ENCODE data around the gene HECW1.
"Not testable (repeated sequence)": the region's sequence is repeated elsewhere in the genome, so short reads cannot be mapped to it uniquely, and the experiment has no call there.

HECW1 gene

DNA sequence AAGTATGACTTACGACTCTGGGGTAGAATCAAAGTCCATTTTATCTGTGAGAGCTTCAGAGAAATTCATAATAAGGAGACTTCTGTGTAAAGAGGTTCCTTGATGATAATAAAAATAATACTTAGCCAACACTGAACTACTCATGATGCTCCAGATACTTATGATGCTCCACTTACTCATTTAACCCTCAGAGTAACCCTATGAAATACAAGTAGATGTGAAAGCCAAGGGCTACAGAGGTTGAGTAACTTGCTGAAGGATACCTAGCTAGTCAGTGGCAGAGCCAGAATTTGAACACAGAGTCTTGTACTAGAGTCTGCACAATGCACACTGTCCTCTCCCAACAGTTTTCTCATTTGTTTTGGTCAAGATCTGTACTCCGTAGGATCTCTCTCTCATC is 89.5 kb downstream of the HECW1 start:
- no peak for DNase-seq (ENCODE audit: low read depth in 2 of 2, low spot score in 1 of 2)

DNA sequence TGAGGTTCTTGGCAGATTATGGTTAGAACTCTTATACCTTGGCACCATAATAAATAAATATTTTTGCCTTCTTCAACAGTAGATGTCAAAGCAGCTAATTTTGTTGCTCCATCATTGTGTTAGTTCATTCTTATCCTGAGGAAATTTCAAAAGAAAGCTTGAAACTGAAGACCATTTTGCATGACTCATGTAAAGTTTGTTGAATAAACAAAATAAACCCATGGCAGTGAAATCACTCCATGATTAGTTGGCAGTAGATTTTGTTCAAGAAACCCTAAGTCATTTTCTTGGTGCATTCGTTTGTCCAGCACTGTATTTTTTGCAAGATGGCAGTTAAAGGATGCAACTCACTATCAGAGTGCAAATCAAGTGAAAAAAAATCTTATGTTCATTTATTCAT is 91.6 kb downstream of the HECW1 start:
- no peak for DNase-seq (ENCODE audit: low read depth in 2 of 2, low spot score in 1 of 2)

DNA sequence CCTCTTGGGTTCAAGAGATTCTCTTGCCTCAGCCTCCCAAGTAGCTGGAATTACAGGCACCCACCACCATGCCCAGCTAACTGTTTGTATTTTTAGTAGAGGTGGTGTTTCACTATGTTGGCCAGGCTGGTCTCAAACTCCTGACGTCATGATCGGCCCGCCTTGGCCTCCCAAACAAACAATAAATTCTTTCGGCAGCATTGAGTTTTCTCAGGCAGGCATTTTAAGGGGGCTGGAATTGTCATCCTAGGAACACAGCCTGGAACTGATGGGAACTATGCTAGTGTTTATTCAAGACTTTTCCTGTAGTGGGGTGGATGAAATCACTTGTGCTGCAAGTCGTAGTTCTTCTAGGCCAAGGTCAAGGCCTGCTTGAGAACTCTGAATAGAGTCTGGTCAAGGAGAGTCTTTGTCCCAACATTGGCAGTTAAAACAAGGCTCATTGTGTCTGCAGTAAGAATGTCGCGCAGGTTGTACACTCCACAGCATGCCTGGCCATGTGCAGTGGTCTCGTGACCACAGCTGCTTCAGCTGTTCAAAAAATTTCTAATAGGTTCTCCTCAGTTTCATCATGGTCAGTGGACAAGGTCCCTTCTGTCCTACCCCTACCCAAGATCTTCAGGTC is 92.8 kb downstream of the HECW1 start:
- no peak for DNase-seq (ENCODE audit: low read depth in 2 of 2, low spot score in 1 of 2)

DNA sequence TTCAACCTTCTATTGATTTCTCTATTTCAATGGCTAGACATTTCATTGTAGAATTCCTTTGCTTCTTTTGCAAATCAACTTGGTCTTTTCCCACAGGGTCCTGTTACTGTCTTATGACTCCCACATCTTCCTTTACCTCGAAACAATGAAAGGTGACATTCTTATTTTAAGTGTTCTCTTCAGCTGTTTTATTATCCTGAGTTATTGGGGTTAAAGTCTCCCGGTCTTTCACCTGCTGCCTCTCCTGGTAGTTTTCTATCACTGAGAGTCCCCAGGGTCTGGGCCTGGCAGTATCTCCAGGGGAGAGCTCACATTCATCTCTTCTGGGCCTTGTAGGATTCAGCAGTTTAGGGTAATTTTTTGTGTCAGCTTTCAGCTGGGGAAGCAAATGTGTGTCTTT is 95.8 kb downstream of the HECW1 start:
- no peak for DNase-seq (ENCODE audit: low read depth in 2 of 2, low spot score in 1 of 2)

DNA sequence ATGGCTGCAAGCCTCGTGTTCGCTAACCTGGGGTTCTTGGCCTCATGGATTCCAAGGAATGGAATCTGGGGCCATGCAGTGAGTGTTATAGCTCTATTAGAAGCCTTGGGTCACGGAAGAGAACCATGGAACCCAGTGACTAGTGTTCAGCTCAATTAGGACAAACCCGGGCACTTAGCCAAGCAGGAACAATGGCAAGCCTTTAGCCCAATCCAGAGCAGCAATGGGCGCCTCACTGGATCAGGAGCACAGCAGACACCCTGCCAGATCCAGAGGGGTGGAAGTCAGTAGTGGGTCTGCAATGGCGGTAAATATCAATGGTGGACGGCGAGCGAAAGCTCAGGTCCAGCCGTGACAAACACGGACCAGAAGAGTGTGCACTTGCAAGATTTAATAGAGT is 98.1 kb downstream of the HECW1 start:
- DNase-seq (ENCODE audit: low read depth in 2 of 2, low spot score in 1 of 2), result not testable (repeated sequence)

DNA sequence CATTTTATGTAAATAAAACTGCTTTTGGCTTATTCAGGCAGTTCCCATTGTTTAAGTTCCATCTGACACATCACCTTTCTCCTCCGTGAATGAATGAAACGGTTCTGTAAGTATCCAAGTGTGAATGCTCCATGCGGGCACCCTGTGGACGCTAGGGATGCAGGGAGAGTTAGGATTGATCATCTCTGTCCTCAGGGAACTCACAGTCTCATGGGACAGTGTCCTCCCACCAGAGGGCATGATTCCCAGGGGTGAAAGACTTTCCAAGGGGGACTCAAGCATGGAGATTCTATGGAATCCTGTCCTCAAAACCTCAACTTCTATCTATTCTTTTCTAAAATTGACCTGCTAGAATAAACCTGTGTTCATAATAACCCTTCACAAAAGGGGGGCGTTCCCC is 98.8 kb downstream of the HECW1 start:
- DNase-seq (ENCODE audit: low read depth in 2 of 2, low spot score in 1 of 2), result no peak

DNA sequence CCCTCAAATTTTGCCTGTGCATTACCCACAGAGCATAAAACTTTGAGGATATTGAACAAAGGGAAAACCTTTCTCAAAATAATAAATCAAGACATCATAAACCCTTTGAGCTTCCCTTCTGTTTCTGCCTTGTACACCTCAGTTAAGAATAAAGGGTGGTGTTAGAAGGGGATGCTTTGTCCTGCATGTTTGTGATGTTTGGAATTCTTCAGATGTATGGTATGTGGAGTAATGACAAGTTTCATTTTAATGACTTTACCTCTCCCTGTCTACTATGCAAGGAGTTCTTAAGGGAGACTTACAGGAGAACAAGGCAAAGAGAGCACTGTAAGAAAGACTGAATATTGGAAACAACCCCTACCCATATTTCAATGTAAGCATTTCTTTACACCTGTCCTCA is 99.2 kb downstream of the HECW1 start:
- DNase-seq (ENCODE audit: low read depth in 2 of 2, low spot score in 1 of 2), result no peak

DNA sequence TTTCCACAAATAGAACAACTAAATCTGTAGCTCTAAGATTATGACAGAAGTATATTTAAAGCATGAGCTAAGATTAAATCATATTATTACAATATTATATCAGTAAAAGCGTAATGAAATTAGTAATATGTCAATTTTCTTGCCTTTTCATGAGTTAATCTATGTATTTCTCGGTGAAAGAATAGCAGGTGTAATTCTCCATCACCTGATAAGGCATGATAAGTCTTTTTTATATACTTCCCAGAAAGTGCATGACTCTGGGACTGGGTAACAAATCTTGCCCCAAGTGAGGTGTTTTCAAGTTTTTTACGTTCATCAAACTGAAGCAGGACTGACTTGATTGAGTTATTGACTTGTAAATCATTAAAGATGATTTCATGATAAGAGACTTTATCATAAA is 100.5 kb downstream of the HECW1 start:
- DNase-seq (ENCODE audit: low read depth in 2 of 2, low spot score in 1 of 2), result no peak

DNA sequence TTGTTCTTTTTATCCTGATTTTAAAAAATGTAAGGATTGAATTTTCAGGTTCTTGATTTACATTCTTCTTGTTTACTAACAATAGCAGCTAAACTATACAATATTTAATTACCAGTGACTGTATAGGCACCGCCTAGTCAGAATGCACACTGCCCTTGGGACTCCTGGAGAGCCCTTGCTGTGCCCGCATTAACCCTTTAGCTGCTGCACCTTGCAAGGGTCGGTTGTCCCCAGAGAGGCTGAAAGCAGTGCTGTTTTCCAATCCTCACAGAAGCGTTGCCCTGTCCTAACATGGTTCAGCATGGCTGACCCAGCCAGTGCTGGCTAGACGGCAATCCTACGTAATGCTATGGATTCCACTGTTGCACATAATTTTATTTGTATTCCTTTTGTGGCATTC is 102.6 kb downstream of the HECW1 start:
- DNase-seq (ENCODE audit: low read depth in 2 of 2, low spot score in 1 of 2), result no peak

DNA sequence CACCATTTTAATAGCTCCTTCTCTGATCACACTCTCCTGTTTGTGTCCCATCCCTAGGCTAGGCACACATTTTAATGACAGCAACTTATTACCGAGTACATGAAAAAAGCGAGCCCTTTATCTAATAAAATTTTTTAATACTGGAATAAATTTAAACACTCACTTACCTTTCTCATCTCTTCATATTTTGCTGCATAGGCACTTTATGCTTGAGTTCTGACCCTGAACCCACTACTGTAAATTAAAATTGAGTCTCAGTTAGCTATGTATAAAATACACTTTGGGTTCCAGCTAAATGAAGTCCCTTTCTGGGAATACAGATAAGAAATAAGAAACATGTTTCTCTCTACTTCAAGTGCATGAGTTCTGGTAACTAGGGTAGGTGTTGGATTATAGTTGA is 104.6 kb downstream of the HECW1 start:
- no peak for DNase-seq (ENCODE audit: low read depth in 2 of 2, low spot score in 1 of 2)

DNA sequence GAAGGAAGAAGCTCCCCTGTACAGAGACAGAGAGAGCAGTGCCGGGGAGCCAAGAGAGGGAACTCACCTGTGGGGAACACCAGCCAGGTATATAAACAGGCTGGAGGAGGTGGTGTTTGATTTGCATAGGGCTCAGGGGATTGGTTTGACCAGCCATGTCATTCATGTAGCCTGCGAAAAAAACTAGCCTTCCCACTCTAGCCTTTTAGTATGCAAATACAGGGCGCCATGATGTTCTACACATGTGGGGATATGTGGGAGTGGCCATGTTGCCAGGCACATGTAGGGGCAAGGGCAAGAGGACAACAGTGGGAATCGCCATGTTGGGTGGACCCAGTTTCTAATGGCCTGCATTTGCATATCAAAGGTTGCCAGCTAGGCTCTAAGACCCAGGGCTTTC is 106.5 kb downstream of the HECW1 start:
- DNase-seq (ENCODE audit: low read depth in 2 of 2, low spot score in 1 of 2), result not testable (repeated sequence)

DNA sequence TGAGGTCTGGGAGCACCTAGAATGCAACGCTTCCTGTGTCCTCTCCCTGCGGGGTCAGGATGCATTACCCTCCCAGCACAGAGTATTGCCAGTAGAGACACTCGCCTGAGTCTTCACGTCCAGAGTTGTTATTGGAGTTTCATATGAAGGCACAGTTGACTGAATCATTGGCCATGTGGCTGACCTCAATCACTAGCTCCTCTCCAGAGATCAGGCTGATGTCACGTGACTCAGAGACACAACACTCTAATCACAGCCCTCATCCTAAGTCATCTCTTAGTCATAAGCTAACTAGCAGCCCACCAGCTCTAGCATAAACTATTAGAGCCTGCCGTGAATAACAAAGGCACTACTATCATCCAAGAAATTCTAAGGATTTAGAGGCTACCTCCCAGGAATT is 107.8 kb downstream of the HECW1 start:
- DNase-seq (ENCODE audit: low read depth in 2 of 2, low spot score in 1 of 2), result no peak

DNA sequence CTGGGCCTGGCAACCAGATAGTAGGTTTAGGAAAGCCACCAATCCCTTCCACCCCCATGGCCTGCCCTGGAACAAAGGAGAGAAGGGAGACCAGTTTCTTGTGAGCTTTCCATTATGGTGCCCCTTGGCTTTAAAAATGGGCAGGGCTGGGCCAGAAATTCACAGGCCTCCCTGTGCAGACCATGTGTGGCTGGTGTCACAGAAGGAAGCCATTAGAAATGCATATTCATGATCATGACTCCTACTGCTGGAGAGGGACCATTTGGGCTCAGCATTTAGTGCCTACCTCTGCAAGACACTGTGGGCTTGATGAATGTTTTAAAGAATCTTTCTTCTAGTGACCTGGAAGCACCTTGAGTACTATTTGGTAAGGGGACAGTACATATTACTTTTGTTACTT is 108.3 kb downstream of the HECW1 start:
- no peak for DNase-seq (ENCODE audit: low read depth in 2 of 2, low spot score in 1 of 2)

DNA sequence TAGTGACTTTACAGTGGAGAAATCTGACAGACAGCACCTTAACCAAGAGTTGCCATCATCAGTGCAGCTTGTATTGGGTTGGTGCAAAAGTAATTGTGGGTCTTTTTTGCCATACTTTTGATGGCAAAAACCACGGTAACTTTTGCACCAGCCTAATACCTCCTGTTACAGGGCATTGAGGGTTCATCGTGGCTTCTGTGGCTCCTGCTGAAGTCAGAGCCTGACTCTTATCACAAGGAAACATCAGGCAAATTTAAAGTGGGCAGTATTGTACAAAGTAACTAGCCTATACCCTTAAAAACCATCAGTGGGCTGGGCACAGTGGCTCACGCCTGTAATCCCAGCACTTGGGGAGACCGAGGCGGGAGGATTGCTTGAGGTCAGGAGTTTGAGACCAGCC is 117.4 kb downstream of the HECW1 start:
- no peak for DNase-seq (ENCODE audit: low read depth in 2 of 2, low spot score in 1 of 2)

DNA sequence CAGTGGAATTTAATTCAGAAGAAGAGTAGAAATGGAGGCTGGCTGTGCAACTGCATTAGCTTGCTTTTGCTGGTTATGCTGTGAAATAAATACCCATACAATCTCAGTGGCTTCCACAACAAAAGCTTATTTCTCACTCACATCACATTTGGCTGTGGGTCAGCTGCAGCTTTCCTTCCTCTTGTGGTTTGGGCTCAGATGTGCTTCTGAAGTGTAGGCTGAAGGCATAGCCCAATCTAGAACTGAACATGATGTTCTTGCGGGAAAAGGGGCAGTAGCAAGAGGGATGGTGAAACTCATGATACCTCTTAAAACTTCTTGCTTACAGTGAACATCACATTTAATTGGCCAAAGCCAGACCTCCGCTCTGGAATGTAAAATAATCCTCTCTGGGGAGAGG is 119.9 kb downstream of the HECW1 start:
- no peak for DNase-seq (ENCODE audit: low read depth in 2 of 2, low spot score in 1 of 2)

DNA sequence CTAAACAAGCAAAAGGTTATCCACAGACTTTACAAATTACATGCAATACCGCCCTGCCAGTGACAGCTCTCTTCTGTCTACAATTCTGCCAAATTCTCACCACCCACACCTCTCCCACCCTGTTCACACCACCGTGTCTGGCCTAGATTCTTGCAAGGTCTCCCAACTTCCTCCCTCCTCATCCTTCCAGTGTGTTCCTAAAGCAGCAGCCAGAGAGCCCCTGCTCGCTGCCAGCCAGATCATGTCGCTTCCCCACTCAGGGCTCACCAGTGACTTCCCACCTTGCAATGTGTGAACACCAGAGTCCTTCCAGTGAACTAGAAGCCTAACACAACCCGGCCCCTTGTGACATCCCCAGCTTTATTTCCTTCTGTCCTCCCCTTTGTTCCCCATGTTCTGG is 121.6 kb downstream of the HECW1 start:
- DNase-seq (ENCODE audit: low read depth in 2 of 2, low spot score in 1 of 2), result no peak

DNA sequence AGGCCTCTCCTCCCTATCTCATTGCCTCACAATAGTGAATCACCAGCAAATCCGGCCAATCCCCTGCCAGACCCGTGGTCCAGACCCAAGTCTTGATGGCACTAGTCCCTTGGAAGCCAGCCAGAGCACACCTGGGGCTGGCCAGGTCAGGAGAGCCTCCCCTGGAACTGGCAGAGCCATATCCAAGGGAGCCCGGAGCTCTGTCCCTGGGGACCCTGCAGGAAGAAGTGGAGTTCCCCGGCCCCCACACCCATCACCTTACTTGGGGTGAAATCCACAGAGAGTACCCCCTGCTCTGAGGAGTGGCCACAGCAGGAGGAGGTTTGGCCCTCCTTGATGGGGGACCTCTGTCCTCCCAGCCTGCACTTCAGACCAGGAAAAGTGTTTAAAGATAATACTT is 122.5 kb downstream of the HECW1 start:
- no peak for DNase-seq (ENCODE audit: low read depth in 2 of 2, low spot score in 1 of 2)

DNA sequence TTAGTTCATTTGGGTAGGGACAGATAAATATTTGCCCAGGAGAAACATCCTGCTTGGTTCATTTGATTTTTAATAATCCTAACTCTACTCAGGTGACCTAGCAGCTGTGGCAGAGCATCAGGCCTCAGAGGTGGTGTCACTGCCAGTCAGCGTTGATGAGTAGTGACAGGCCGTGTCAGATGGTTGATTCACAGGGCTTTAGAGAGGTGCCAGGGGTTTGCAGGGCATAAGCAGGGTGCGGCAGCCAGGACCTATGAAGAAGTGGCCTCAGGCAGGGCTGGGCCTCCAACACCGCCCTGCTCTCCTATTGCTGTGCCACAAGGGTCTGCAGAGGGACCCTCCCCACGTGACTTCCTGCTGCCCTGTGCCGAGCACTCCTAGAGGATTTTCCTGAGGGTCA is 128.1 kb downstream of the HECW1 start:
- DNase-seq (ENCODE audit: low read depth in 2 of 2, low spot score in 1 of 2), result no peak

DNA sequence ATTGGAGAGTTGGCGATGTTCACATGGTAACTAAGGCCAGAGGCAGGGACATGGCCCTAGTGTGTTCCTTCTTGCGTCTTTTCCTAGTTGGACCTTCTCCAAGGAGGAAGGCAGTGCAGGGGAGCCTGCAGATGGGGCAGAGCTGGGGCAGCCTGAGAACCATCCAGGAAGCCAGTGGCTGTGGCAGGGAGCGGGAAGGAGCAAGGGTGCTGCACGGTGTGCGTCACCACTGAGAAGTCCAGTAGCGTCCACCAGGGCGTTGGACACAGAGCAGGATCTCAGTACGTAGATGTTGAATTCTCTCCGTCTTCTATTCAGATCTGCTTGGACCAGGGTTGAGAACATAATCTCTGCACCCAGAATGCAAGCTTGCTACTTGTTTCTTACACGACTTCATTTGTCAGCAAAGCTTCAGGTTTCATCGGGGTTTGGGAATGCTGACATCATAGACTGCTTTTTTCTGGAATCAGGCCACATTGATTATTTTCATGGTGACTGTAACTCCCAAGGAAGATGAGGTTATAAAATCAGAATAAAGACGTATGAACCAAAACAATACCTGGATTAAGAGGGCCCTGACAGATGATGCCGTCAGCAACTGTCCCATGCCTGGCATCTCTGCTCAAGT is 130.3 kb downstream of the HECW1 start:
- no peak for DNase-seq (ENCODE audit: low read depth in 2 of 2, low spot score in 1 of 2)

DNA sequence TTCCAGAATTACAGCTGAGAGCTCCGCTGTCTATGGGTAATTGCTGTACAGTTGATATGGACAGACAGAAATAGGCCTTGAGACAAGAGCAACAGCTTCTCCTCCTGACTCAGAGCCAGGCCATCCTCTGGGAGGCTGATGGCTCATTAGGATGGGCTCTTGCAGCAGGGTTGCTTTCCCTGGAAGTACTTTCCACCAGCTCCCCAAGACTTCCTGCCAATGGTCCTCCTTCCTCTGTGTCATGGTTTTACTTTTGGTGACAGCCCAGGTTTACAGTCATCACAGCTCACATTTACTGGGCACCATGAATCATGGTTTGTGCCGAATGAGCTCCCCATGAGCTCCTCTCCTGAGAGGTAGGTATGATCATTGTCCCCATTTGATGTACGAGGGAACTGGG is 131.8 kb downstream of the HECW1 start:
- DNase-seq (ENCODE audit: low read depth in 2 of 2, low spot score in 1 of 2), result no peak

DNA sequence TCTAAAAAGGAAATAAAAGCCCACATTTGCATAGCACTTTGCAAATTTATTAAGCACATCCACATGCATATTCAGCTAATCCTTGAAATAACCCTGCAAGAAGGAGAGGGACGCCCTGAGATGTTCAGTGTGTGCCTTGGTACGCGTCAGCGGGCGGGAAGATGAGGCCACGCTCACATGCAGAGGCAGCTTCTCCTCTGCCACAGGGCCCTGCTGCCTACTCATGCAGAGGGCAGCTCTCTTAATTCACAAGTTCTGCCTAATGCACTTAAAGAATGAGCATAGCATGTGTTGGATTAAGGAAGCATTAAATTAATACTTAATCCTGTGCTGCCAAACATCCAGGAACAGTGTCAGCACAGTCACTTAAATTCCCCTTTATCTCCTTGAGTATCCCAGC is 132.3 kb downstream of the HECW1 start:
- no peak for DNase-seq (ENCODE audit: low read depth in 2 of 2, low spot score in 1 of 2)

DNA sequence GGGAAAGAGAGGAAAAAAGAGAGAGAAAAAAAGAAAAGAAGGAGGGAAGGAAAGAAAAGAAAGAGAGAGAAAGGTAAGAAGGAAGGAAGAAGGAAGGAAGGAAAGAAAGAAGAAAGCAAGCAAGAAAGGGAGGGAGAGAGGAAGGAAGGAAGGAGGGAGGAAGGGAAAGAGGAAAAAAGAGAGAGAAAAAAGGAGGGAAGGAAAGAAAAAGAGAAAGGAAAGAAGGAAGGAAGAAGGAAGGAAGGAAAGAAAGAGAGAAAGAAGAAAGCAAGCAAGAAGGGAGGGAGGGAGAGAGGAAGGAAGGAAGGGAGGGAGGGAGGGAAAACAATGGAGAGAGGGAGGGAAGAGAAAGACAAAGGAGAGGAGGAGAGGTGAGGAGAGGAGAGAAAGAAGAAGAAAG is 135.3 kb downstream of the HECW1 start:
- DNase-seq (ENCODE audit: low read depth in 2 of 2, low spot score in 1 of 2), result no peak

DNA sequence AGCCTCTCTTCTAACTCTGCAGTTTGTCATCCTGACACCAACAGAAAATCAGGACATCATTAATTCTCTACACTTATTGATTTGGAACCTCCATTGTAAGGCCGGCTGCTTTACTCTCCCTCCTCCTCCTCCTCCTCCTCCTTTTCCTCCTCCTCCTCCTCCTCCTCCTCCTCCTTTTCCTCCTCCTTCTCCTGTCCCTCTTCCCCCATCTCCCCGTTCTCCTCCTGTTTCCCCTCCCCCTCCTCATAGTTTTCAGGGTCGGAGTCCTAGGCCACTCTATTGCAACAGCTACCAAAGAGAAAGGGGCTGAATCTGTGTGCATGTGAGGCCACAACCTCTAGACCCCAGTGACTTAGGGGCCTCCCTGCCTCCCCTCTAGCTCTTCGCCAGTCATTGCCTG is 136.1 kb downstream of the HECW1 start:
- no peak for DNase-seq (ENCODE audit: low read depth in 2 of 2, low spot score in 1 of 2)

Data from stimulated activated CD8-positive, alpha-beta memory T cell treated with anti-CD3 and anti-CD28 coated beads, Interleukin-4, amount 100 ng/mL, for 4 hours (primary cell).